ENCODE results near the gene SATL1.
"Not testable (repeated sequence)": the region's sequence is repeated elsewhere in the genome, so short reads cannot be mapped to it uniquely, and the experiment has no call there.

SATL1 gene

GRCh38 chrX:85243761-85244449 lies at the start of gene SATL1, which contains the start of gene ZNF711:
Gene SATL1 (minus strand): TSS chrX:85243779. CDS start chrX:85108968, 134,811 bp downstream.
Gene ZNF711 (plus strand): TSS chrX:85243991. CDS start chrX:85247573, 3,582 bp downstream.
- no peak within 1 kb of the TSS for H3K27ac ChIP-seq (ENCODE audit: poor library complexity, severe bottlenecking)
- peaks cover 18% of the 10 kb centered on the region for H3K27me3 ChIP-seq (ENCODE audit: insufficient read depth, poor library complexity, severe bottlenecking)
- no peaks in the 10 kb centered on the region for H3K9me3 ChIP-seq (ENCODE audit: severe bottlenecking)
- DNase-seq (ENCODE audit: low spot score) (no peak), ATAC-seq (ENCODE audit: low read depth) (peak; percentile 27; the same call in 2 of the 3 replicates)
- no peak for TF ChIP-seq CTCF (IDR thresholded peaks at IDR 0.05; ENCODE audit: poor library complexity, severe bottlenecking)
- H3K4me1 ChIP-seq (ENCODE audit: insufficient read depth, poor library complexity, severe bottlenecking): no peaks in the 10 kb centered on the region
- H3K36me3 ChIP-seq (ENCODE audit: low read depth): no peaks in the 10 kb centered on the region
- H3K4me3 ChIP-seq (ENCODE audit: severe bottlenecking): peak within 1 kb of the TSS; percentile 28

GRCh38 chrX:85288992-85289723 lies 45.6 kb upstream of the SATL1 start:
- no peaks in the 10 kb centered on the region for H3K36me3 ChIP-seq (ENCODE audit: low read depth)
- H3K4me1 ChIP-seq (ENCODE audit: insufficient read depth, poor library complexity, severe bottlenecking): no peaks in the 10 kb centered on the region
- ATAC-seq (ENCODE audit: low read depth) (no peak), DNase-seq (ENCODE audit: low spot score) (no peak)
- H3K27ac ChIP-seq (ENCODE audit: poor library complexity, severe bottlenecking): no peak overlapping the region
- TF ChIP-seq CTCF (IDR thresholded peaks at IDR 0.05; ENCODE audit: poor library complexity, severe bottlenecking): no peak
- H3K9me3 ChIP-seq (ENCODE audit: severe bottlenecking): no peaks in the 10 kb centered on the region
- no peak overlapping the region for H3K4me3 ChIP-seq (ENCODE audit: severe bottlenecking)
- no peaks in the 10 kb centered on the region for H3K27me3 ChIP-seq (ENCODE audit: insufficient read depth, poor library complexity, severe bottlenecking)

GRCh38 chrX:85285286-85285685 lies 41.7 kb upstream of the SATL1 start:
- not testable (repeated sequence) for H3K36me3 ChIP-seq (ENCODE audit: low read depth); DNase-seq (ENCODE audit: low spot score); H3K27me3 ChIP-seq (ENCODE audit: insufficient read depth, poor library complexity, severe bottlenecking); H3K9me3 ChIP-seq (ENCODE audit: severe bottlenecking); ATAC-seq (ENCODE audit: low read depth); H3K4me1 ChIP-seq (ENCODE audit: insufficient read depth, poor library complexity, severe bottlenecking); H3K4me3 ChIP-seq (ENCODE audit: severe bottlenecking); H3K27ac ChIP-seq (ENCODE audit: poor library complexity, severe bottlenecking)

- Histone ChIP-seq H3K36me3 (ENCODE audit: low read depth) (no peaks in the 10 kb centered on the region), H3K27ac (ENCODE audit: poor library complexity, severe bottlenecking) (no peak overlapping the region), H3K4me3 (ENCODE audit: severe bottlenecking) (peak overlapping the region; percentile 28), H3K27me3 (ENCODE audit: insufficient read depth, poor library complexity, severe bottlenecking) (peaks cover 18% of the 10 kb centered on the region), H3K4me1 (ENCODE audit: insufficient read depth, poor library complexity, severe bottlenecking) (no peaks in the 10 kb centered on the region), H3K9me3 (ENCODE audit: severe bottlenecking) (no peaks in the 10 kb centered on the region)
- TF ChIP-seq CTCF (IDR thresholded peaks at IDR 0.05; ENCODE audit: poor library complexity, severe bottlenecking): no peak
- no peak for DNase-seq (ENCODE audit: low spot score)
- ATAC-seq (ENCODE audit: low read depth): no peak
Measured at GRCh38 chrX:85244450-85245211, 1.1 kb upstream of the SATL1 start.

- H3K4me3 ChIP-seq (ENCODE audit: severe bottlenecking): no peak overlapping the region
Measured at GRCh38 chrX:85243155-85243554, 424 bp downstream of the SATL1 start.

More at GRCh38 chrX:85243155-85243554, 424 bp downstream of the SATL1 start:
- no peak for DNase-seq (ENCODE audit: low spot score)
- Histone ChIP-seq H3K9me3 (ENCODE audit: severe bottlenecking) (no peaks in the 10 kb centered on the region), H3K27ac (ENCODE audit: poor library complexity, severe bottlenecking) (no peak overlapping the region), H3K36me3 (ENCODE audit: low read depth) (no peaks in the 10 kb centered on the region), H3K27me3 (ENCODE audit: insufficient read depth, poor library complexity, severe bottlenecking) (peaks cover 18% of the 10 kb centered on the region), H3K4me1 (ENCODE audit: insufficient read depth, poor library complexity, severe bottlenecking) (no peaks in the 10 kb centered on the region)
- no peak for ATAC-seq (ENCODE audit: low read depth)
- TF ChIP-seq CTCF (IDR thresholded peaks at IDR 0.05; ENCODE audit: poor library complexity, severe bottlenecking): no peak

Data from RWPE2 (cell line).